Activated CD8-positive, alpha-beta T cell treated with anti-CD3 and anti-CD28 coated beads, Interleukin-2, amount 10 ng/mL, durations not matched to agents 7 days and 5 days (primary cell): Measurements from ENCODE around the gene THOC6. TPM values are rescaled to one million over a fixed set of nuclear protein-coding genes. Genes with fewer than 3 reads are reported as not detected.
A peak's percentile ranks its signal among the peaks of the same experiment; 100 is the strongest.

Experiments used
- ATAC-seq: fragments of 150-1000 bp; cut with Tn5 transposase; one replicate; pipeline ENCODE4 v1.10.0; 2021; ENCODE audit warnings: moderate library complexity
- CTCF ChIA-PET: fragments of 350-600 bp; sonication (Branson Sonifier 250); formaldehyde crosslinking; loops from one replicate; lab custom pipeline; 2021; ENCODE audit warnings: antibody characterized with exemption; lab: Charles Lee
- POLR2A ChIA-PET: fragments of 350-600 bp; sonication (Branson Sonifier 250); formaldehyde crosslinking; loops from one replicate; lab custom pipeline; 2021; ENCODE audit warnings: antibody characterized with exemption; lab: Charles Lee
- DNase-seq: peaks from one replicate; pipeline ENCODE4 v3.0.0-alpha.2; 2020
- H3K27ac Mint-ChIP-seq: one replicate; pipeline ENCODE4 v1.8.0; 2021; ENCODE audit warnings: mild to moderate bottlenecking, mixed read lengths
- H3K27me3 Mint-ChIP-seq: one replicate; pipeline ENCODE4 v1.8.0; 2021; ENCODE audit warnings: low read depth, mixed read lengths
- H3K36me3 Mint-ChIP-seq: one replicate; pipeline ENCODE4 v1.8.0; 2021; ENCODE audit warnings: low read depth, mixed read lengths
- H3K4me1 Mint-ChIP-seq: one replicate; pipeline ENCODE4 v1.8.0; 2021; ENCODE audit warnings: low read depth, mixed read lengths
- H3K4me3 Mint-ChIP-seq: one replicate; pipeline ENCODE4 v1.8.0; 2021; ENCODE audit warnings: mild to moderate bottlenecking, mixed read lengths
- H3K9me3 Mint-ChIP-seq: one replicate; pipeline ENCODE4 v1.8.0; 2022; ENCODE audit warnings: mixed read lengths; ENCODE audit not compliant: insufficient read depth
- total RNA-seq, 2 experiments: library from RNA; stranded (reverse); gene quantifications; one replicate each; pipeline ENCODE4 v1.2.3, GENCODE V29; 2021

The THOC6 gene
- total RNA-seq, 2 experiments from 2014 or later: 57.4 to 57.9 TPM

DNA sequence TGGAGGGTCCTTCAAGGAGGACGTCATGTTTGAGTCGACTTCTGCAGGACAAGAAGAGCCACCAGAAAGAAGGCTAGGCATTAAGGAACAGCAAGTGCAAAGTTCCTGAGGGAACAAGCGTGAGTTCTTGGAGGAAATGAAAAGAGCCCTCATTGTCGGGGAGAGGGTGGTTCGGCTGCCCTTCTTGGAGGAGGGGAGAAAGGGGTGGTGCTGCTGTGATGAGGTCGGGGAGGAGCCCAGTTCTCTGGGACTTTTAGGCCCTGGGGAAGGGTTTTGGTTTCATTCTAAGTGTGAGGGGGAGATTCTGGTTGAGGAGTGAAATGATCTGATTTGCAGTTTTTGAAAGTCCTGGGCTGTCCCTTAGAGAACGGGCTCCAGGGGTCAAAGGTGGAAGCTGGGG lies 8.8 kb downstream of the THOC6 start:
- DNase-seq (no peak), ATAC-seq (no peak)
- no peak overlapping the region for H3K4me3 Mint-ChIP-seq
- ChIA-PET CTCF (interaction anchor here (1.2 to 10.4 kb wide), 11 partner anchors 11 to 133 kb away, joined by 3 to 270 read pairs (median 17); partner anchors contain the start of genes BICDL2, CLDN6, CLDN9 and HCFC1R1), POLR2A (interaction anchor here (0.7 to 4.9 kb wide), 4 partner anchors 9 to 97 kb away, joined by 3 to 20 read pairs (median 4); partner anchors contain the start of genes HCFC1R1, MMP25, THOC6 and TNFRSF12A)
- no peaks in the 10 kb centered on the region for H3K9me3 Mint-ChIP-seq
- peaks cover 59% of the 10 kb centered on the region for H3K27me3 Mint-ChIP-seq
- H3K4me1 Mint-ChIP-seq: peaks cover 44% of the 10 kb centered on the region
- no peak overlapping the region for H3K27ac Mint-ChIP-seq
- H3K36me3 Mint-ChIP-seq: no peaks in the 10 kb centered on the region

GRCh38 chr16:3035289-3035971 lies 11.6 kb downstream of the THOC6 start:
- Mint-ChIP-seq H3K4me3 (no peak overlapping the region), H3K9me3 (no peaks in the 10 kb centered on the region), H3K36me3 (no peaks in the 10 kb centered on the region), H3K4me1 (peaks cover 18% of the 10 kb centered on the region), H3K27me3 (peaks cover 66% of the 10 kb centered on the region), H3K27ac (no peak overlapping the region)
- ChIA-PET POLR2A (interaction anchor here (0.7 to 4.9 kb wide), 4 partner anchors 9 to 29 kb away, joined by 3 to 20 read pairs (median 4); partner anchors contain the start of genes HCFC1R1, THOC6 and TNFRSF12A), CTCF (interaction anchor here (0.9 to 10.4 kb wide), 6 partner anchors 9 to 93 kb away, joined by 3 to 270 read pairs (median 132); partner anchors contain the start of genes BICDL2, CLDN6, HCFC1R1 and MMP25)
- ATAC-seq (no peak), DNase-seq (no peak)

DNA sequence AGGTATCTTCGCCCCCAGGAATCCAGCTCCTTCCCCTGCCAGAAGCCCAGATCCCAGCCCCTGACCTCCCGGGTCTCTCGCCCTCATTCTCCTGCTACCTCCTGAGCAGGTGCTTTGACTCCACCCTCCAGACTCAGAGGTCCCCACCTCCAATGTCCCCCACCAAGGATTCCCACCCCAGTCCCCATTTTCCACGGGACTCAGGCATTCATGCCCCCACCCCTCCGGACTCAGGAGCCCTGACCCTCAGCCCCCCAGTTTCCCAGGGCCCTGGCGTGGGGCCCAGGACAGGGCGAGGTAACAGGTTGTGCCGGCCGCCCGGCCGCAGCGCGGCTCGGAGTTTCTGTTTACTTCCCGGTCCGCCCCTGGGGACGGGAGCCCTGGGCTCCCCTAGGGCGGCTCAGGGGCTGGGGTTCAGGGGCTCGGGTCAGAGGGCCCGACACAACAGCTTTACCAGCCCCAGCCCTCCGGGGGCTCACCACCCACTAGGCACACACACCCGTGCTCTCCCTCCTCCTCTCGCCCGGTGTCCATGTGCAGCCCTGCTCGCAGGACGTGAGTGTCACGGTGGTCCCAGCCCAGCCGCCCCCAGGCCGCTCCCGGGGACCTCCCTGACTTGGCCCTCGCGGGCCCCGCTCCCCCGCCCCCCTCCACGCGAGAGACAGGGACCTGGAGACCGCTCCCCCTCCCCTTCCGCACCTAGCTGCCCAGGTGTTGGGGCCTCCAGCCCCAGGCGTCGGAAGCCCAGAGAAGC lies 12.3 kb downstream of the THOC6 start:
- CTCF ChIA-PET: interaction anchor here (0.9 to 16.3 kb wide), 7 partner anchors 5 to 92 kb away, joined by 3 to 270 read pairs (median 159); partner anchors contain the start of genes BICDL2, CLDN6, HCFC1R1 and MMP25

GRCh38 chr16:3036726-3037315 lies 13.0 kb downstream of the THOC6 start, which contains the start of gene BICDL2:
BICDL2 (minus strand) TSS chr16:3036944; CDS start chr16:3035496, 1,448 bp downstream.
- DNase-seq (no peak), ATAC-seq (peak; percentile 21)
- H3K27ac Mint-ChIP-seq: no peak within 1 kb of the TSS
- no peak within 1 kb of the TSS for H3K4me3 Mint-ChIP-seq
- peaks cover 14% of the 10 kb centered on the region for H3K4me1 Mint-ChIP-seq
- ChIA-PET CTCF (interaction anchor here (2.1 to 16.3 kb wide), 2 partner anchors 6 to 93 kb away, joined by 6 to 270 read pairs; no protein-coding TSS in a partner anchor), POLR2A (interaction anchor here (1.4 kb wide), 1 partner anchor 12 kb away, joined by 3 read pairs; no protein-coding TSS in a partner anchor)
- H3K27me3 Mint-ChIP-seq: peaks cover 65% of the 10 kb centered on the region
- H3K9me3 Mint-ChIP-seq: no peaks in the 10 kb centered on the region
- no peaks in the 10 kb centered on the region for H3K36me3 Mint-ChIP-seq

More for the DNA sequence above, 12.3 kb downstream of the THOC6 start:
- H3K9me3 Mint-ChIP-seq: no peaks in the 10 kb centered on the region
- POLR2A ChIA-PET: interaction anchor here (1.4 to 4.9 kb wide), 3 partner anchors 8 to 14 kb away, joined by 3 to 20 read pairs (median 5); partner anchors contain the start of genes HCFC1R1, THOC6 and TNFRSF12A
- no peak overlapping the region for H3K27ac Mint-ChIP-seq
- H3K4me1 Mint-ChIP-seq: peaks cover 16% of the 10 kb centered on the region
- DNase-seq (no peak), ATAC-seq (peak; percentile 17)
- H3K4me3 Mint-ChIP-seq: no peak overlapping the region
- peaks cover 66% of the 10 kb centered on the region for H3K27me3 Mint-ChIP-seq
- no peaks in the 10 kb centered on the region for H3K36me3 Mint-ChIP-seq

- H3K27ac Mint-ChIP-seq: no peak overlapping the region
- DNase-seq: no peak
- ChIA-PET CTCF (interaction anchor here (0.9 to 16.3 kb wide), 5 partner anchors 7 to 91 kb away, joined by 3 to 270 read pairs (median 6); no protein-coding TSS in a partner anchor), POLR2A (interaction anchor here (2.6 kb wide), 1 partner anchor 11 kb away, joined by 7 read pairs; no protein-coding TSS in a partner anchor)
- no peak overlapping the region for H3K4me3 Mint-ChIP-seq
- peaks cover 10% of the 10 kb centered on the region for H3K4me1 Mint-ChIP-seq
- H3K36me3 Mint-ChIP-seq: no peaks in the 10 kb centered on the region
- ATAC-seq: no peak
- peaks cover 58% of the 10 kb centered on the region for H3K27me3 Mint-ChIP-seq
- H3K9me3 Mint-ChIP-seq: no peaks in the 10 kb centered on the region
Measured at GRCh38 chr16:3038256-3038655, 14.4 kb downstream of the THOC6 start.

GRCh38 chr16:3038896-3039295 lies 15.1 kb downstream of the THOC6 start:
- ATAC-seq: no peak
- Mint-ChIP-seq H3K27me3 (peaks cover 58% of the 10 kb centered on the region), H3K9me3 (no peaks in the 10 kb centered on the region), H3K36me3 (peaks cover 1% of the 10 kb centered on the region), H3K4me1 (peaks cover 8% of the 10 kb centered on the region), H3K4me3 (no peak overlapping the region), H3K27ac (no peak overlapping the region)
- no peak for DNase-seq
- POLR2A ChIA-PET: interaction anchor here (0.8 to 2.6 kb wide), 3 partner anchors 10 to 96 kb away, joined by 3 to 7 read pairs (median 3); partner anchors contain the start of gene ZNF213
- CTCF ChIA-PET: interaction anchor here (0.9 to 16.3 kb wide), 6 partner anchors 8 to 91 kb away, joined by 3 to 270 read pairs (median 6); no protein-coding TSS in a partner anchor

GRCh38 chr16:3042376-3042775 lies 18.5 kb downstream of the THOC6 start:
- POLR2A ChIA-PET: interaction anchor here (1.0 to 2.9 kb wide), 5 partner anchors 9 to 87 kb away, joined by 3 to 15 read pairs (median 4); no protein-coding TSS in a partner anchor
- Mint-ChIP-seq H3K27ac (no peak overlapping the region), H3K9me3 (no peaks in the 10 kb centered on the region), H3K36me3 (peaks cover 14% of the 10 kb centered on the region), H3K4me1 (peaks cover 15% of the 10 kb centered on the region), H3K27me3 (peaks cover 49% of the 10 kb centered on the region), H3K4me3 (no peak overlapping the region)
- no peak for ATAC-seq
- DNase-seq: no peak
- CTCF ChIA-PET: interaction anchor here (1.3 to 16.3 kb wide), 3 partner anchors 11 to 87 kb away, joined by 7 to 270 read pairs (median 7); no protein-coding TSS in a partner anchor

DNA sequence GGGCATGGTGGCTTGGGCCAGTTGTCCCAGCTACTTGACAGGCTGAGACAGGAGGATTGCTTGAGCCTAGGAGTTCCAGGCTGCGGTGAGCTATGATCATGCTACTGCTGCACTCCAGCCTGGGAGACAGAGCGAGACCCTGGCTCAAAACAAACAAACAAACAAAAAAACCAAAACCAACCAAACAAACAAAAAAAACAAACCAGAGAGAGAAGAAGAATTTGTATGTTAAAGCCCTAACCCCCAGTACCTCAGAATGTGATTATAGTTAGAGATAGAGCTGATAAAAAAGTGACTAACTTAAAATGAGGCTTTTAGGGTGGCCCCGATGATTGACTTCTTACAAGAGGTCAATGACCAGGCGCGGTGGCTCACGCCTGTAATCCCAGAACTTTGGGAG lies 20.9 kb downstream of the THOC6 start:
- ATAC-seq (no peak), DNase-seq (no peak)
- H3K27me3 Mint-ChIP-seq: peaks cover 34% of the 10 kb centered on the region
- H3K4me3 Mint-ChIP-seq: peak overlapping the region; percentile 83
- peak overlapping the region; percentile 78 for H3K27ac Mint-ChIP-seq
- POLR2A ChIA-PET: interaction anchor here (1.3 to 2.9 kb wide), 3 partner anchors 10 to 91 kb away, joined by 4 to 15 read pairs (median 5); partner anchors contain the start of gene ZNF213
- peaks cover 27% of the 10 kb centered on the region for H3K36me3 Mint-ChIP-seq
- H3K4me1 Mint-ChIP-seq: peaks cover 38% of the 10 kb centered on the region
- CTCF ChIA-PET: interaction anchor here (16.3 kb wide), 1 partner anchor 14 kb away, joined by 270 read pairs; no protein-coding TSS in a partner anchor
- no peaks in the 10 kb centered on the region for H3K9me3 Mint-ChIP-seq

DNA sequence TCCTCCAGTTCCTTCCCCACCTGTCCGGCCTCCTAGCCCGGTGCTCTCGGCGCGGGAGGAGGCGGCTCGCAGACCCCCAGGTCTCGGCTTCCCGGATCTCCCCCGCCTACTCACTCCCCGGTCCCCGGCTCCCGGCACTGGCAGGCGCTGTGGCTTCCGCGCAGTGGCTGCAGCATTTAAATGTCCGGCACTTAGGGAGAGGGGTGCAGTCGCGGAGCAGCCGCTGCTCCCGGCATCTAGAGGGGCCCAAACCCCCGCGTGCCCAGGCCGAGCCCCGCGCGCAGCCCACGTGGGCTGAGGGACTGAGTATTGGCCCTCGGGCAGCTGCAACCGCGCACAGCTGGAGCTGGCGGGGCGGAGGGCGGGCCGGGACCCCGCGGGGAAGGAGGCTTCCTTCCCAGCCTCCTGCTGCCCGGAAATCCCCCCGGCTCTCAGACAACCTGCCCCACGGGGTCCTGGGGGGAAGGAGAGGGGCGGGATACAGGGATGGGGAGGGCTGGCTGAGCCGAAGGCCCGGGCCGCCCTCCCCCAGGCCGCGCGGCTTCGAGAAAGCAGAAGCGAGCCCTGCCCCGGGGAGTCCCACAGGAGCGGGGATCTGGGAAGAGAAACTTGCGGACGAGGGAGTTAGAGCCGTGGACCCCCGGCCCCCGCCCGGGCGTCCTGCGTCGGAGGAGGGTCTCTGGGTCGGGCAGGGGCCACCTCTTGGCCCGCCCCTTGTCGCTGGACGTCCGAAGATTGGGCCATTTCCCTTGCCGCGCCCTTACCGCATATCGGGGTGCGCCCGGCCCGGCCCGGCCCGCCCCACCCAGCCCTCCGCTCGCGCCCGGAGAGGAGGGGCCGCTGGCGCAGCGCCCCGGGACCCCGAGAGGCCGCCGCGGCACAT lies 22.2 kb downstream of the THOC6 start, which contains the start of gene MMP25:
Gene MMP25, plus strand, starts transcription at position 804 of the 883 bp plus-strand sequence. CDS start 357 bp downstream, outside the sequence.
- peak within 1 kb of the TSS; percentile 83 for H3K4me3 Mint-ChIP-seq
- ChIA-PET CTCF (interaction anchor here (0.8 to 16.3 kb wide), 6 partner anchors 12 to 86 kb away, joined by 3 to 270 read pairs (median 4); no protein-coding TSS in a partner anchor), POLR2A (interaction anchor here (1.0 to 1.4 kb wide), 4 partner anchors 11 to 83 kb away, joined by 3 to 5 read pairs (median 4); no protein-coding TSS in a partner anchor)
- H3K27me3 Mint-ChIP-seq: peaks cover 32% of the 10 kb centered on the region
- peak within 1 kb of the TSS; percentile 90 for H3K27ac Mint-ChIP-seq
- H3K36me3 Mint-ChIP-seq: peaks cover 40% of the 10 kb centered on the region
- H3K9me3 Mint-ChIP-seq: no peaks in the 10 kb centered on the region
- H3K4me1 Mint-ChIP-seq: peaks cover 51% of the 10 kb centered on the region
- DNase-seq (peak; percentile 44), ATAC-seq (peak; percentile 43)
